IPS-18a (cell line): Measurements from ENCODE around the gene EIF4G3.
"Not testable (repeated sequence)": the region's sequence is repeated elsewhere in the genome, so short reads cannot be mapped to it uniquely, and the experiment has no call there.

Experiments used
- H3K27ac ChIP-seq: one replicate; pipeline ENCODE4 v1.5.1; 2013; ENCODE audit warnings: low read length
- H3K27me3 ChIP-seq: one replicate; pipeline ENCODE4 v1.6.1; 2013; ENCODE audit warnings: mild to moderate bottlenecking, low read length; ENCODE audit not compliant: control insufficient read depth, insufficient read depth
- H3K36me3 ChIP-seq: one replicate; pipeline ENCODE4 v1.6.1; 2013; ENCODE audit warnings: low read depth, low read length; ENCODE audit not compliant: control insufficient read depth
- H3K4me1 ChIP-seq: one replicate; pipeline ENCODE4 v1.6.1; 2013; ENCODE audit warnings: low read depth, low read length; ENCODE audit not compliant: control insufficient read depth
- H3K4me3 ChIP-seq: one replicate; pipeline ENCODE4 v1.5.1; 2013; ENCODE audit warnings: low read length
- H3K9ac ChIP-seq: one replicate; pipeline ENCODE4 v1.6.1; 2013; ENCODE audit warnings: mild to moderate bottlenecking, low read length, moderate library complexity
- H3K9me3 ChIP-seq: one replicate; pipeline ENCODE4 v1.6.1; 2013; ENCODE audit warnings: low read depth, low read length; ENCODE audit not compliant: control insufficient read depth

Gene EIF4G3

DNA sequence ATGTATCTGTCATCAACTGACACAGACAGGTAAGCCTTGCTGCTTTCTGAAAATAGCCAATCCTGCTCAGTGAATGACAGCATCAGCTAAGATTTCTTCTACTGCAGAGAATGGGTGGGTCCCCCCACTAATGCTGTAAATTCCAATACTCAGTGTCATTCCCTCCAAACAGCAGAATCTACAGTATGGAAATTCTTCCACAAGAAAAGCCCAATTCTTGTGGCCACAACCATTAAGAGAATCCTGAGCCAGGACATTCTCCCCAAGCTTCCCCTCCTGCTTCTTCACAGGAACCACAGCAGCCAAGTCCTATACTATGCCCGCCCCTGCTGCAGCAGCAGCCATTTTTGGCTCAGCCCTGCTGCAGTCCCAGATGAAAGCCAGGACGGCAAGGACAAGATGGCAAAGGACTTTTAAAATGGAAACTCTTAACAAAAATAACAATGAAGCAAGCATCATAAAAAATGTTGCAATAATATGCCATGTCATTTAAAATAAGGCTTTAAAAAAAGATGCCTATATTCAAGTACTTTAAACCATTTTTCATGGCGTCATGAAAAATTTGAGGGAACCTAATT lies 26.8 kb downstream of the EIF4G3 start:
- Histone ChIP-seq H3K27me3 (no peaks in the 10 kb centered on the region), H3K4me3 (no peak overlapping the region), H3K9me3 (no peaks in the 10 kb centered on the region), H3K36me3 (peaks cover 9% of the 10 kb centered on the region), H3K4me1 (no peaks in the 10 kb centered on the region), H3K27ac (no peak overlapping the region), H3K9ac (no peak overlapping the region)

DNA sequence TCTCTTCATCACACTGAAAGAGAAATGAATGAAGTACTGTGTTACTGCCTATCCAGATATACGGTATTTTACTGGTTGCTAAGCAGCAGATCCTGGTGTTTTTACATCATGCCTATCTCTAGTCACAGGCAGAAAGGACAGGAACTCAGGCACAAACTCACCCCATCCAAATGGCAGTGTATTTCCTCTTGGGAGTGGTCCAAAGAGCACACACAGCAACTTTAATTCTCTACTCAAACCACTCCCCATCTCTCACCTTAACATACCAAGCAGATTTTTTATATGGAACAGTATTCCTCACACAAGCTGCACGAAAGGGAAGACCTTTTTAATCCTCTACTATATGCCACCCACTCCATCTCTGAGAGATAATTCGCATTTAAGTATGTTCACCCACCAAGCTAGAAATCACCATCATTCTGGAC lies 27.3 kb downstream of the EIF4G3 start:
- Histone ChIP-seq H3K4me1 (no peaks in the 10 kb centered on the region), H3K9ac (no peak overlapping the region), H3K27me3 (no peaks in the 10 kb centered on the region), H3K27ac (no peak overlapping the region), H3K4me3 (no peak overlapping the region), H3K9me3 (no peaks in the 10 kb centered on the region), H3K36me3 (peaks cover 9% of the 10 kb centered on the region)

DNA sequence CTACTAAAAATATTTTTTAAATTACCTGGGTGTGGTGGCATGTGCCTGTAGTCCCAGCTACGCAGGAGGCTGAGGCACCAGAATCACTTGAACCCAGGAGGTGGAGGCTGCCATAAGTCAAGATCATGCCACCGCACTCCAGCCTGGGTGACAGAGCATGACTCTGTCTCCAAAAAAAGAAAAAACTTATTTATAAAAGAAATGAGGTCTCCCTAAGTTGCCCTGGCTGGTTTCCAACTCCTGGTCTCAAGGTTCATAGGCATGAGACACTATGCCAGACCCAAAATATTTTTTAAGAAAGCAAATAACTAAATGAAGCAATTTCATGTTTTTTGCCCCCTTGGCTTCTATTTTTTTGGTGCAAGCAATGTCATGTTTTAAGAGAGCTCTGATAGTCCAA lies 32.9 kb downstream of the EIF4G3 start:
- H3K4me1 ChIP-seq, result no peaks in the 10 kb centered on the region
- no peak overlapping the region for H3K27ac ChIP-seq
- no peaks in the 10 kb centered on the region for H3K9me3 ChIP-seq
- no peaks in the 10 kb centered on the region for H3K27me3 ChIP-seq
- no peak overlapping the region for H3K4me3 ChIP-seq
- H3K9ac ChIP-seq, result no peak overlapping the region
- H3K36me3 ChIP-seq, result peaks cover 10% of the 10 kb centered on the region

GRCh38 chr1:21143138-21143537 lies 33.6 kb downstream of the EIF4G3 start:
- H3K27ac ChIP-seq, result no peak overlapping the region
- no peak overlapping the region for H3K9ac ChIP-seq
- H3K4me1 ChIP-seq, result no peaks in the 10 kb centered on the region
- H3K27me3 ChIP-seq, result no peaks in the 10 kb centered on the region
- H3K9me3 ChIP-seq, result no peaks in the 10 kb centered on the region
- no peak overlapping the region for H3K4me3 ChIP-seq
- H3K36me3 ChIP-seq, result peaks cover 7% of the 10 kb centered on the region

GRCh38 chr1:21141030-21141429 lies 35.7 kb downstream of the EIF4G3 start:
- H3K4me3 ChIP-seq, result no peak overlapping the region
- peaks cover 6% of the 10 kb centered on the region for H3K36me3 ChIP-seq
- no peaks in the 10 kb centered on the region for H3K4me1 ChIP-seq
- no peaks in the 10 kb centered on the region for H3K9me3 ChIP-seq
- H3K27ac ChIP-seq, result no peak overlapping the region
- H3K9ac ChIP-seq, result no peak overlapping the region
- no peaks in the 10 kb centered on the region for H3K27me3 ChIP-seq

- Histone ChIP-seq H3K27me3 (no peaks in the 10 kb centered on the region), H3K4me3 (no peak overlapping the region), H3K27ac (no peak overlapping the region), H3K4me1 (no peaks in the 10 kb centered on the region), H3K9ac (no peak overlapping the region), H3K36me3 (peaks cover 6% of the 10 kb centered on the region), H3K9me3 (no peaks in the 10 kb centered on the region)
Observed at GRCh38 chr1:21139601-21140000, 37.1 kb downstream of the EIF4G3 start.

- H3K4me1 ChIP-seq, H3K27me3 ChIP-seq, H3K36me3 ChIP-seq, H3K9me3 ChIP-seq, H3K4me3 ChIP-seq, H3K27ac ChIP-seq, H3K9ac ChIP-seq: not testable (repeated sequence)
Observed at GRCh38 chr1:21136344-21136743, 40.4 kb downstream of the EIF4G3 start.

- H3K36me3 ChIP-seq, result no peaks in the 10 kb centered on the region
- H3K4me1 ChIP-seq, result peaks cover 5% of the 10 kb centered on the region
- H3K9me3 ChIP-seq, result no peaks in the 10 kb centered on the region
- H3K9ac ChIP-seq, result no peak overlapping the region
- no peak overlapping the region for H3K27ac ChIP-seq
- H3K27me3 ChIP-seq, result no peaks in the 10 kb centered on the region
- H3K4me3 ChIP-seq, result no peak overlapping the region
Observed at GRCh38 chr1:21131200-21131599, 45.5 kb downstream of the EIF4G3 start.

- Histone ChIP-seq H3K27ac (no peak overlapping the region), H3K36me3 (no peaks in the 10 kb centered on the region), H3K27me3 (no peaks in the 10 kb centered on the region), H3K4me1 (peaks cover 5% of the 10 kb centered on the region), H3K9me3 (no peaks in the 10 kb centered on the region), H3K4me3 (no peak overlapping the region), H3K9ac (no peak overlapping the region)
Observed at GRCh38 chr1:21129407-21129806, 47.3 kb downstream of the EIF4G3 start.

GRCh38 chr1:21126324-21126723 lies 50.4 kb downstream of the EIF4G3 start:
- Histone ChIP-seq H3K36me3 (peaks cover 4% of the 10 kb centered on the region), H3K4me1 (peaks cover 10% of the 10 kb centered on the region), H3K27ac (no peak overlapping the region), H3K9me3 (no peaks in the 10 kb centered on the region), H3K27me3 (no peaks in the 10 kb centered on the region), H3K9ac (no peak overlapping the region), H3K4me3 (no peak overlapping the region)

- Histone ChIP-seq H3K9me3 (no peaks in the 10 kb centered on the region), H3K9ac (no peak overlapping the region), H3K27ac (no peak overlapping the region)
Observed at GRCh38 chr1:21124846-21125245, 51.9 kb downstream of the EIF4G3 start.

GRCh38 chr1:21123287-21123948 lies 53.3 kb downstream of the EIF4G3 start:
- H3K9me3 ChIP-seq, result no peaks in the 10 kb centered on the region
- H3K27ac ChIP-seq, result no peak overlapping the region
- H3K4me1 ChIP-seq, result peaks cover 10% of the 10 kb centered on the region
- H3K9ac ChIP-seq, result no peak overlapping the region
- H3K4me3 ChIP-seq, result no peak overlapping the region
- peaks cover 4% of the 10 kb centered on the region for H3K36me3 ChIP-seq
- H3K27me3 ChIP-seq, result no peaks in the 10 kb centered on the region

More at GRCh38 chr1:21124846-21125245, 51.9 kb downstream of the EIF4G3 start:
- Histone ChIP-seq H3K36me3 (peaks cover 4% of the 10 kb centered on the region), H3K27me3 (no peaks in the 10 kb centered on the region), H3K4me3 (no peak overlapping the region), H3K4me1 (peaks cover 10% of the 10 kb centered on the region)
